GM19452 (cell line): Measurements from ENCODE around the gene BACE1.
"Not testable (repeated sequence)": the region's sequence is repeated elsewhere in the genome, so short reads cannot be mapped to it uniquely, and the experiment has no call there.

Experiments used
- ATAC-seq: cut with Tn5 transposase; IDR thresholded peaks from one replicate; pipeline ENCODE4 v1.9.1; 2021; ENCODE audit not compliant: unreplicated experiment

BACE1 gene

DNA sequence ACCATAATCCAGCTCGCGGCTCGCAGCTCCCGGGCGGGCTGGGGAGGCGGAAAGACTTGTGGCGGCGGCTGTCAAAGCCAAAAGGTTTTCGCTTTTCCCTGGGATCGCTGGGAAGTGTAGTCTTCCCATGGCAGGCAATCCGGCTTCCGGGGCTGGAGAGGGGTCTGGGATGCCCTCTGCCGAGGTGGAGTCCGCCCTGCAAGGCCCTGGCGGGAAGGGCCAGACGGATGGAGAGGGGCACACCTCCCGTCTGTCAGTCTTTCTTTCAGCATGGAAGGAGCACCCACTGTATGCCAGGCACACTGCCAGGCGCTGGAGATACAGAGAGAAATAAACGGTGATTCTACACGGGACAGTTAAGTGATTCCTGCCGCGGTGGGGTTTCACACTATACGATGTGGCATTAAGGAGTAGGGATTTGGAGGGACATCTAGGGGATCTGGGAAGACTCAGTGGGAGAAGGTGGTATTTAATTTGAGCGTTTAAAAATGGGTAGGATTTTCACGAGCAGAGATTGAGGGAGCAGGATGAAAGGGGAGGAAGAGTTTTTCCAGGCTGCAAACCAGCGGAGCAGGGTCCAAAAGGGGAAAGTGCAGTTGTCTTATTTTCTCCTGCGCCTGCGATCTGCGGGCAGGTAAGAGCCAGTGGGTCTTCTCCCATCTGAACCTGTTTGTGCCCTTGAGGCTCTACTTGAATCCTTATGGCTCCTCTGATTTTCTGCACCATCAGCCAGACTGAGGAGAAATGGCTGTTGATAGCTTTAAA, at the start of gene BACE1:
Gene BACE1, minus strand, starts transcription at position 60 of the 765 bp plus-strand sequence. CDS start 461 bp downstream, outside the sequence.
- no peak for ATAC-seq

DNA sequence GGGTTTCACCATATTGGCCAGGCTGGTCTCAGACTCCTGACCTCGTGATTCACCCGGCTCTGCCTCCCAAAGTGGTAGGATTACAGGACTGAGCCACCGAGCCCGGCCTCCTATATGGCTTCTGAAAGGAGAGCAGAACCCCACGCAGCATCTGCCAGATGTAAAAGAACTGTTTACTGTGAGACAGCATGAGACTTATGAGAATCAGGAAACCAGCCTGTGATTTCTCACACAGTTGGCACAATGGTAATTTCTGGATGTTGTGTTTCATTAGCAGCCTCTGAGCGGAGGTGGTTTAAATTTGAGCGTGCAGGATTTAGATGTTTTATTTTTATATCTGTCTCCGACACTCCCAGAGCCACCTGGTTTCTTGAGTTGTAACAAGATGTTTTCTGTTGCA, 45.4 kb upstream of the BACE1 start:
- no peak for ATAC-seq

DNA sequence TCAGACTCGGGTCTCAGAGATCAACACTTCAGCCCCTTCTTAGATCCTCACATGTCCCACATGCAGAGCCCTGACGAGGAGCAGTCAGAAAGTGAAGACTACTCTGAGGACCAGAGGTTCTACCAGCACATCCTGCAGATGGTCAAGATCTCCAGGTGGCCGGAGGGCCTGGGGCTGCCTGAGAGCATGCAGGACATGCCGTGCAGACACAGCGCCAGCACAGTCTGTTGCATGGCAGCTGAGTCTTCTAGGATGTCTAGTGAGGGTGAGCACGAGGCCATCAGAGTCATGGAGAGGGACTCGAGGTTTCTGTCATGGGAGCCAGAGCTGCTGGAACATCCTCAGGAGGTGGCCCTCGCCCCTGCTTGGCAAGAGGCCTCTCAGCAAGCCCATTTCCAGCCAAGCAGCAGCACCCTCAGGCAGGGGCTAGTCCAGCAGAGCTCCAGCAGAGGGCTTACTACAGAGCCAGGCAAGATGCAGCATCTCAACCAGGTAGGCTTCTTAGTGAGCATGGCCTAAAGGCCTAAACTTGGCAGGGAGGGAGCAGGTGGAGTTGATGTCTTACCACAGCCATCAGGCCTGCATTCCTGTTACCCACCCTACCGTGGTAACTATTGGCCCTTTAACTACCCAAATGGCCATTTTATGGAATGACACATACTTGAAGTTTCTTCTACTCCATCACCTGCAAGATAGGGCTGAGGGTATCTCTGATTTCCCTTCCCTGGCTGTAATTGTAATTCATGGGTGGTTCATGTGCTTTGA, 40.3 kb upstream of the BACE1 start:
- ATAC-seq: no peak

DNA sequence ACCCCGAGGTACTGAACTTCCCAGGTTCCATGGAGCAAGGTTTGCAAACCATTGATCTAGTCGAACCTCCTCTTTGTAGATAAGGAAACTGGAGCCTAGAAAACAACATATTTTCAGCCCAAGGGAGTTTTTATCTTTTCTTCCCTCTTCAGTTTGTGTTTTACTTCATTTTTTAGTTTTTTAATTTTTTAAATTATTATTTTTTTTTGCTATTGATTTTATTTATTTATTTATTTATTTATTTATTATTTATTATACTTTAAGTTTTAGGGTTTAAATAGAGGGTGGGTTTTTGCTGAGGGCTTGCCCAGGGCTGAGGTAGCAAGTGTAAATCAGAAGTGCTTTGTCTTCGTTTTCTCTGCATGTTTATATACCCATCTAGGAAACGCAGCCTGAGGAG, 38.5 kb upstream of the BACE1 start:
- ATAC-seq: no peak

DNA sequence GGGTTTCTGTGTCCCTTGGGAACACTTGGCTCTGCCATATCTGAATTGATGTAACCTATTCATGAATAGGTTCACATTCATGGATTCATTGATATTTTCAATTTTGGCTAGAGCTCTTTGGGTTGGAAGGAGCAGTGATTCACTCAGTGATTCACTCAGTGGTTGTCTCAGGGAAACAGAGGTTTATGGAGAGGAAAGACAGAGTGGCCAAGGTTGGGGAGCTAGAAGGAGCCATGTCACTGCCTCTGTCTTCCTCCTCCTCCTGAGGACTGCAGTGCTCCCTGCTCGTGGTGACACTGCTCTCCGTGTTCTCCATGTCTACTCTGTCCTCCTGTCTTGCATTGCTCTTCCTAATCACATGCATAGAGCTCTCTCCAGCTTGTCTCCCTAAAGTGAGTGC, 29.0 kb upstream of the BACE1 start:
- ATAC-seq: no peak

DNA sequence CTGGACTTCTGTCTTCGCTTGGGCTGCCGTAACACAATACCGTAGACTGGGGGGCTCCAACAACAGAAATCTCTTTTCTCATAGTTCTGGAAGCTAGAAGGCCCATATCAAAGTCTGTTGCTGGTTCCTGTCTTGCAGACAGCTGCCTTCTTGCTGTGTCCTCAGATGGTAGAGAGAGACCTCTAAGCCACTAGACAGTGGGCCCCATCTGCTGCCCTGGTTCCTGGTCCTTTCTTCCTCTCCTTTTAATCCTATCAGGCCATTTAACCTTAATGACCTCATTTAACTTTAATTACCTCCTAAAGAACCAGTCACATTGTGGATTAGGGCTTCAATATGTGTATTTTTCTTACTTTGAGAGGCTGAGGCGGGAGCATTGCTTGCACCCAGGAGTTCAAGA, 21.0 kb upstream of the BACE1 start:
- no peak for ATAC-seq

DNA sequence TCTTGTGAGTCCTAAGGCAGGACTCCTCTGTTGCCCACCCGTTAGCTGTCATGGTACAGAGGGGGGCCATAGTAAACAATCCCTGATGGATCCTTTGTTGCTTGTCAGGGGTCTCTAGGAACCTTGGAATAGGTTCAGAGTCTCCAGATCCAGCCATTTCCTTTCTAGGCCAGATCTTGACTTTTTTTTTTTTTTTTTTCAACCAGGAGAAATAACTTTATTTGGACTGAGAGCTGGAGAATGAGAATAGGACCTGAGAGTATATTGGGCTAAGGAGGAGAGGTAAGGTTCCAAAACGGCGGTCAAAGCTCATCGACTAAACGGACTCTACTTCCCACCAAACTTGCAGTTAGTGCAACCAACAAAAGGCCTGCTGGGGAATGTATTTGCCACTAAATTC, 19.3 kb upstream of the BACE1 start:
- ATAC-seq: no peak

DNA sequence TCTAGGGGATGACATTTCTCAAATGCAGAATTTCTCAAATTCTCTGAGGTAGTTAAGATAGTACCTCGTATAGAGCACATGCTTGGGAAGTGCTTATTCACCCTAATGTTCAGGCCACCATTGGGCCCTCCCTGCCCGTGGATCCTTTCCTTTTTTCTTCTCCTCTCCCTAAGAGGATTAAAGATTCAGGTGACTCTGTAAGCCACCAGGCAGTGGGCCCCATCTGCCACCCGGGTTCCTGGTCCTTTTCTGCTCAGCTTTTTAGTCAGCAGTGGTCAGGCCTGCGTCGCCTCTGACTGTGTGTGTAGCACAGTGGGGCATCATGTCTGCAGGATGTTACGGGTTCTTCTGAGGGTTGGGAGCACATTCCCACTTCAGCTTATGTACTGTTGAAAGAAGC, 18.8 kb upstream of the BACE1 start:
- no peak for ATAC-seq

DNA sequence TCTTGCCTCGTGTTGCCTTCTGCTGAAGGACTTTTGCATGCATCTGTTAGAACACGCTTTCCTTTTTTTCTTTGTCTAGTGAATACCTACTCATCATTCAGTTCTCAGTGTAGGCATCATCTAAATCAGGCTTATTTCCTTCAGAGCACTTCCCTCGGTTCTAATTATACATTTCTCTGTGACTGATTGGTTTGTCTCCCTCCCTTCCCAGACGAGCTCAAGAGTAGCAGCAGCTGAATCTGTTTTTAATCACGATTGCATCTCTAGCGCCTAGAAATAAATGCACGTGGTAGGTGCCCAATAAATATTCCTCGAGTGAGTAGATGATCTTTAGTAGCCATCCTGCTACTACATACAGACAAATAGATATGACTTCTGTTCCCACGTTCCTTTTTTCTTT, 17.9 kb upstream of the BACE1 start:
- no peak for ATAC-seq

DNA sequence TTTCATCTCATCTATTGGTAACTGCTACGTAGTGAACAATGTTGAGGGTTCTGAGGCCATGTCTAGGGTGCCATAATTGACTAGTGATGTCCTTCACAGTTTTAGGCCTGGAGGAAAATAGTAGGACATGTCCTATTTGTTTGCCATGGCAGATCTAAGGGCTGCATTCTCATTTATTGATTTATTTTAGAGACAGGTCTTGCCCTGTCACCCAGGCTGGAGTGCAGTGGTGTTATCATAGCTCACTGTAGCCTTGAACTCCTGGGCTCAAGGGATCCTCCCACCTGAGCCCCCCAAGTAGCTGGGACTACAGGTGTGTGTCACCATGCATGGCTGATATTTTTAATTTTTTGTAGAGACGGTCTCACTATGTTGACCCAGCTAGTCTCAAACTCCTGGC, 16.8 kb upstream of the BACE1 start:
- ATAC-seq: no peak

DNA sequence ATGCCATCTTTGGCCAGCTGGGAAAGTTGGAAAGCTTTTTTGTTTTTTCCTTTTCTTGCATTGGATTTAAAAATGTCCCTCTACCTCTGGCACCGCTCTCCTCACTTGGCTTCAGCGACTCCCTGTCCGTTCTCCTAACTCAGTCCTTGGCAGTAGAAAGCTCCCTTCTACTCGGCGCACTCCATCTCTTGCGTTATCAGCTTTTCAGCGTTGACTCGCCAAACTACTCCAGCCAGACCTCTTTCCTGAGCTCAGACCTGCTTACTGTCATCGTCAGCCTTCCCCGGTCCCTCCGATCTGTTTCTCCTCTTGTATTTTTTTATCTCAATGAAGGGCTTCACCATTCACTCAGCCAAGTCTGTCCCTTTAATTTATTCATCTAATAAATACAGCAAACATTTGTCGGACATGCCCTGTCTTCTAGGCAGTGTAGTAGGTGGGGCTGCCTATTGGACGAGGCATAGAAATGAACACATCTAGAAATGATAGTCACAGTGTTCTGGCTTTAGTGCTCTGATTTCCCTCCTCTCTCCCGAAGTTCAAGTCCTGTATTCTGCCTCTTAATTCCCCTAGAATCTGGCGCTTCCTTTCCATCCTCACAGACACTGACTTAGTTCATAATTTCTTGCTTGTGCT, 12.4 kb upstream of the BACE1 start:
- no peak for ATAC-seq

DNA sequence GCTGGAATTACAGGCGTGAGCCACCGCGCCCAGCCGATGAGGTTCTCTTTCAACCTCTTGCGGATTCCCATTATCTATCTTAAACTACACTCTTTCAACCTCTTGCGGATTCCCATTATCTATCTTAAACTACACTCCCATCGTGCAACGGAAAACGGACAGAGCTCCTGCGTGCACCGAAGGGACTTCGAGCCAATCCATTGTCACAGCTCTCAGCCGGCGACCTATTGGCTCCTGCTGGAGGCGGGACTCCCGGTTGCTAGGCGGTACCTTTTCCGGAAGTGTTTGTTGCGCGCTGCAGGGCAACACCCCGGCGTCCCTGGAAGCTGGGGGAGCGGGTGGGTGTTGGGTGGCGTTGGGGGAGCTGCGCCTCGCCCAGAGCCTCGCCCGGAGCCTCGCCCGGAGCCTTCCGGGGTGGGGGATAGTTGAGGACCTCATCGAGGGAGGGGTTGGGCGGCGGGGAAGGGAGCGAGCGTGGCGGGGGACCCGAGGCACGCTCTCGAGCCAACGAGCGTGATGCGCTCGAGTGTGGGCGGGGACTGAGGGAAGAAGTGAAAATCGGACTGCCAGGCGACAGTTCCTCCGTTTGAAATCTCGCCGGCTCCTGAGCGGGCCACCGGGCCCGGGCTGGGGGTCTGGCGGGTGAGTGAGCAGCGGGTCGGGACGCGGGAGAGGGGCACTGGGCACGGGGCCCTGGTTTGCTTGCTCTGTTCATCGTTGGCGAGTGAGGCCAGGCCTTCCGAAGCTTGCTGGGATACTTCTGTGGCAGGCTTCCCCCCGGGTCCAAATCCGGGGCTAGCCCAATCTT, 11.7 kb upstream of the BACE1 start, which contains the start of gene CEP164:
Gene CEP164, plus strand, starts transcription at position 288 of the 808 bp plus-strand sequence. CDS start 10,733 bp downstream, outside the sequence.
- peak; percentile 95 for ATAC-seq

DNA sequence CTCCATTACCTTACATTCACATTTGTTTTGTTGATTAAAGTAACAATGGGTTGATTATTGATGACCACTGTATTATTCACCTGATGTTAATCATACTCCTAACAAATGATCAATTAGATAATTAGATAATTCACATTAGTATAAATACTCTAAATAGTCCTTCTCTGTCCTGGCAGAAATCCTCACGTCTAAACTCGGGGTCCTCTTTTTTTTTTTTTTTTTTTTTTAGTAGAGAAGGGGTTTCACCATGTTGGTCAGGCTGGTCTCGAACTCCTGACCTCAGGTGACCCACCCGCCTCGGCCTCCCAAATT, 11.2 kb upstream of the BACE1 start:
- ATAC-seq: not testable (repeated sequence)

DNA sequence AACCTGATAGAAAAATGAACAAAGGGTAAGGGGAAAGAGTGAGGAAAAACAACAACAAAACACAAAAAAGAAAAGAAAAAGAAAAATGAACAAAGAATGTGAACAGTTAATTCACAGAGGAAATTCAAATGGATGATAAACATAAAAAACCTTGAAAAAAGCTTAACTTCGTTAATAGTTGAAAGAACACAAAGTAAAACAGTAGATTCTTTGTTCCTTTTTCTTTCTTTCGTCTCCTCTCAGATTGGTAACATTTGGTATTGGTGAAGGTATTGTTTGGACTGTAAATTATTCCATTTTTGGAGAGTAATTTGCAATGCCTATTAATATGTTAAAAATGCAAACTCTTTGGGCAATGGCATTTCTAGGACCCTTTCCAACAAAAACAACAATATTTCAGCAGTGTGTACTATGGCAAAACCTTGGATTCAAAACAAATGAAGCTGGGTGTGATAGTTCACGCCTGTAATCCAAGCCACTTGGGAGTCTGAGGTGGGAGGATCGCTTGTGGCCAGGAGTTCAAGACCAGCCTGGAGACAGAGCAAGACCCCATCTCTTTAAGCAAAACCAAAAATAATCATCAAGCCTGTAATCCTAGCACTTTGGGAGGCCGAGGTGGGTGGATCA, 3.3 kb upstream of the BACE1 start:
- no peak for ATAC-seq

DNA sequence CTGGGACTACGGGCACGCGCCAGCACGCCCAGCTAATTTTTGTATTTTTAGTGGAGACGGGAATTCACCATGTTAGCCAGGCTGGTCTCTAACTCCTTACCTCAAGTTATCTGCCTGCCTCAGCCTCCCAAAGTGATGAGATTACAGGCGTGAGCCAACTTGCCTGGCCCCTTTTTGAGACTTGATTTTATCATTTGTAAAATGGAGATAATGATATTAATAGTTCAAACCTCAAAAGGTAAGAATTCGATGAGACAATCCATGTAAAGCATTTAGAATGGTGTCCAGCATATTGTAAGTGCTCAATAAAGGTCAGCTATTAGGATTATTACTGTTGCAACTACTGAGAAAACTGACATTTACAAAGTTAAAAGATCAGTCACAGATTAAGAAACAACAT, 2.7 kb upstream of the BACE1 start:
- ATAC-seq: no peak

DNA sequence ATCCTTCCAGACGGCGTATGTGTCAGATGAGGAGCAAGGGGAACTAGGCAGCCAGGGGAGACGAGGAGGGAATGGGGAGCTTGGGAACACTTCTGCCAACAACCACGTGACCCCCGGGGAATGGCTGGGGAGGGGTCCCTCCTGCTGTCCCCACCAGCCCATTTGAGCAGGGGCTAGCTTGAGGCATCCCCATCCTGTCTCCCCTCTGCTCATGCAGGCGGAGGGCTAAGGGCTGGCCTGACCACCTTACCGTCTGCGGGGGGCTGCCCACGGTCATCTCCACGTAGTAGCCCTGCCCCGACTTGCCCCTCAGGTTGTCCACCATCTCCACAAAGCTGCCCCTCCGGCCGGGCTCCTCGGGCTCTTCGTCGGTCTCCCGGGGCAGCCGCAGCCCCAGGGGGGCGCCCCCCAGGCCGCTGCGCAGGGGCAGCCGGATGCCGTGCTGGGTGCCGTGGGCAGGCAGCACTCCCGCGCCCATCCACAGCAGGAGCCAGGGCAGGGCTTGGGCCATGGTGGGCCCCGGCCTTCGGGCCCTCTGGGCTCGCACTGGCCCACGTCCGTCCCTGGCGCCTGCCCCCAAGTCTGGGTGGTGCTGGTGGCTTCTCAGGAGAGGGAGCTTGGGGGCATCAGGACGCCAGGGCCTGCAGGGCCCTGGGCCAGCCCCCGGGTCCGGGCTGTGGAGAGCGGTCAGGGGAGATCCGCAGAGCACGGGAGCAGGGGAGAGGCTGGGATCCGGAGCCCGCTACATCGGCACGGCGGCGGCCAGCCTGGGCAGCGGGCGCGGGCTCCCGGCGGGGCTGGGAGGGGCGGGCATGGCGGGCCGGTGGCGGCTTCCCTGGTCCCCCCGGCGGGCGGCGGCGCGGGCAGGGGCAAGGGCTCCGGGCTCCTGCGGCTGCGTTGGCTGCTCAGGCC, 515 bp downstream of the BACE1 start:
- ATAC-seq: no peak

DNA sequence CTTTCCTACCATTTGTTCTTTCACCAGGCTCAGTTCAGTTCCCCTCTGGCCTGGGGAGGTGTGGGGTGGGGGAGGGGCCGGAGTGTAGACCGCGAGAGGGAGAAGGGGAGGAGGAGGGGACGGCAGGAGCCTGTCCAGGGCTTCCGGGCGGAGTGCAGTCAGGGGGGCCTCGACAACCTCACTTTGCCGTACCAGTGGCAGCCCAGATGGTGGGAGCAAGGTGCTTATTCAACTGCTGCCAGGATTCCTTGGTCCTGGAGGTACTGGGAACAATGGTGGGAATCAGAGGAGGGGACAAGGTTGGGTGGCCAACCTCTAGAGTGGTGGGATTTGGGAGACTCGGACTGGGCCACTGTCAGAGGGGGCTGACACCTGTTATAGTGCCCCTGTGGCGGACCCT, 1.2 kb downstream of the BACE1 start:
- ATAC-seq: no peak

DNA sequence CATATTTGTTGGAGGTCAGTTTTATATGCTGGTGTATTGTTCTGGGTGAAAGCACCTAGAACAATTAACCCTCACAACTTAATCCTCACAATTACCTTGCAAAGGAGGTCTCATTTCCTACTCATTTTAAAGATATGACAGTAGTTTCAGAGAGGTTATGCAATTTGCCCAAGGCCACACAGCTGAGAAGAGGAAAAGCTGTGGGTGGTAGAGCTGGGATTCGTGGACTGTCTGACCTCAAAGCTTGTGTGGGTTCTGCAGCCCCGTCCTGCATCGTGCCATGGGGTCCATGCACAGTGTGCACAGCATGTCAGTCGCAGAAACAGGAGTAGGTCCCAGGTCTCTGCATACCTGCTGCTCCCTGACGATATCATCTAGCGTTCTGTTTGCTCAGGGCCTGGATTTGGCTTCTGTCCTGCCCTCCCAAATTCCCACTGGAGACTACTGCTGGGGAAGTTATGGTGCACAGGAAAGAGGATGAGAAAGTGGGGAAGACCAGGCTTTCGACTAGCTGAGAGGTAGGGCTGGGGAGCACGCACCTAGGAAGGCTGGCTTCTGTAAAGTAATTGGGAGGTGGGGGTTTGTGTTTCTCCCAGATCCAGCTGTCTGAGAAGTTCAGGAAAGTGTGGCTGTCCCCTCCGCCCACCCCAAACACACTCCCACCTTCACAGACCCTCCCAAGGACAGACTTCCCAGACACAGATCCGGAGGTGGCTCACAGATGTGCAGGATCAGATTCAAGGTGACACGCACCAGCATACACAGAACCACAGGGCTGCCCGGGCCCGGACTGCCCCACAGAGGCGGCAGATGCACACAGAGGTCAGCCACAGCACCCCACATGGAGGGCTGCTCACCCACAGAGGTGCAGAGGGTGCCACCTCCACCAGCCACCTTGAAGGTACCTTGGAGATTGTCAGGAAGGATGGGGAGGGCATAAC, 2.0 kb downstream of the BACE1 start:
- ATAC-seq: no peak

DNA sequence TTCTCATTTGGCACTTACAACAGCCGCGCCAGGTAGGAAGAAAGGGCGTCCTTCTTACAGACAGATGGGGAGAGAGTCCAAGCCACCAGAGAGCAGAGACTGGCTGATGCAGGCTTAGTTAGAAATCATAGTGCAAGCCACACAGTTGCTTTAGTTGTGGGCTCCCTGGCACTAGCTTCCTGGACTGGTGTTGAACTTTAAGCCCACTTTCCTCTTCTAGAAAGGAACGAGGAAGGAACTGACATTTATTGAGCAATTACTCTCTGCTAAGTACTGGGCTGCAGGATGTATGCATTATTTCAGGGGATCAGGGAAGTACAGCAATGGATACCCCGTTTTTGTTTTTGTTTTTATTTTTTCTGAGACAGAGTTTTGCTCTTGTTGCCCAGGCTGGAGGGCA, 3.0 kb downstream of the BACE1 start:
- no peak for ATAC-seq
